Caco-2 (cell line): ENCODE data around the gene ZCCHC10. TPM values are rescaled to one million over a fixed set of nuclear protein-coding genes. Genes with fewer than 3 reads are reported as not detected.

Experiments
- BruUV-seq: library from RNA; stranded (reverse); fragments of 400-500 nt; replicated peaks from 2 replicates; lab custom pipeline; 2021; lab: Mats Ljungman, UMichigan
- CTCF ChIA-PET: fragments of 300-600 bp; sonication (Branson Sonifier 250); formaldehyde crosslinking; loops from one replicate; lab custom pipeline; 2022; ENCODE audit warnings: antibody characterized with exemption; lab: Charles Lee
- POLR2A ChIA-PET: fragments of 300-600 bp; sonication (Branson Sonifier 250); formaldehyde crosslinking; loops from one replicate; lab custom pipeline; 2022; ENCODE audit warnings: antibody characterized with exemption; lab: Charles Lee
- DNase-seq, 2 experiments: peaks; one replicate each; pipeline versions ENCODE4 v3.0.0 to v3.0.0-alpha.2; 2020 to 2022
- H3K27me3 ChIP-seq: replicated peaks from 2 replicates; pipeline ENCODE4 v1.6.0; 2011; ENCODE audit warnings: low read length; ENCODE audit not compliant: control insufficient read depth, insufficient read depth
- H3K36me3 ChIP-seq: 2 replicates; pipeline ENCODE4 v1.5.1; 2011; ENCODE audit warnings: low read length; ENCODE audit not compliant: control insufficient read depth, insufficient read depth
- H3K4me1 ChIP-seq: fragments of 250-450 bp; sonication (Bioruptor Pico); 2 replicates; pipeline ENCODE4 v1.5.1; 2020; ENCODE audit warnings: mild to moderate bottlenecking
- H3K4me3 ChIP-seq: 2 replicates; pipeline ENCODE4 v1.5.1; 2011; ENCODE audit warnings: low read depth, mild to moderate bottlenecking, control low read depth, low read length
- H3K9me3 ChIP-seq: fragments of 250-450 bp; sonication (Bioruptor Pico); 2 replicates; pipeline ENCODE4 v1.5.1; 2020; ENCODE audit warnings: mild to moderate bottlenecking, moderate library complexity
- H3K27ac Mint-ChIP-seq: one replicate; pipeline ENCODE4 v1.8.0; 2022; ENCODE audit warnings: mixed read lengths; ENCODE audit not compliant: unreplicated experiment
- H3K27me3 Mint-ChIP-seq: one replicate; pipeline ENCODE4 v1.8.0; 2022; ENCODE audit warnings: mixed read lengths; ENCODE audit not compliant: insufficient read depth, unreplicated experiment
- H3K36me3 Mint-ChIP-seq: one replicate; pipeline ENCODE4 v1.8.0; 2022; ENCODE audit warnings: mild to moderate bottlenecking, mixed read lengths; ENCODE audit not compliant: insufficient read depth, unreplicated experiment
- H3K4me1 Mint-ChIP-seq: one replicate; pipeline ENCODE4 v1.8.0; 2022; ENCODE audit warnings: low read depth, mixed read lengths; ENCODE audit not compliant: unreplicated experiment
- H3K4me3 Mint-ChIP-seq: one replicate; pipeline ENCODE4 v1.8.0; 2022; ENCODE audit warnings: mild to moderate bottlenecking, moderate library complexity, mixed read lengths; ENCODE audit not compliant: unreplicated experiment
- H3K9me3 Mint-ChIP-seq: one replicate; pipeline ENCODE4 v1.8.0; 2022; ENCODE audit warnings: mixed read lengths; ENCODE audit not compliant: unreplicated experiment
- CTCF ChIP-seq, 2 experiments: fragments of 200-600 bp in 1 of 2; IDR thresholded peaks; 1 replicate in 1 of 2; 2 replicates in 1 of 2; pipeline versions ENCODE4 v1.5.1 to v1.8.0; 2011 to 2022; ENCODE audit warnings: antibody characterized with exemption in 1 of 2, control low read depth in 1 of 2, inconsistent platforms in 1 of 2, low read depth in 1 of 2, low read length in 1 of 2, mild to moderate bottlenecking in 1 of 2, moderate library complexity in 1 of 2; ENCODE audit not compliant: insufficient read depth in 1 of 2, severe bottlenecking in 1 of 2, unreplicated experiment in 1 of 2
- intact Hi-C: fragments of 100-400 bp; cut with micrococcal nuclease; formaldehyde crosslinking; loops from one replicate; pipeline ENCODE4 v1.10.0; 2022; ENCODE audit not compliant: unreplicated experiment
- total RNA-seq: library from RNA; stranded (reverse); gene quantifications from 2 replicates; pipeline ENCODE4 v1.2.3, GENCODE V29; 2022

ZCCHC10 gene
- total RNA-seq, 1 experiment from 2014 or later: 32.9 TPM

- H3K36me3 Mint-ChIP-seq: peaks cover 82% of the 10 kb centered on the region
- Histone ChIP-seq H3K4me3 (no peak overlapping the region), H3K9me3 (no peaks in the 10 kb centered on the region), H3K27me3 (no peaks in the 10 kb centered on the region), H3K36me3 (peaks cover 3% of the 10 kb centered on the region), H3K4me1 (peaks cover 13% of the 10 kb centered on the region)
- no peak for TF ChIP-seq CTCF (IDR thresholded peaks at IDR 0.05; ENCODE audit: insufficient read depth in 1 of 2, low read depth in 1 of 2, low read length in 1 of 2, severe bottlenecking in 1 of 2, unreplicated experiment in 1 of 2)
- intact Hi-C loops: no loop called here
- POLR2A ChIA-PET: interaction anchor here (0.7 kb wide), 1 partner anchor 153 kb away, joined by 10 read pairs; no protein-coding TSS in a partner anchor
- CTCF ChIA-PET: interaction anchor here (0.6 to 0.7 kb wide), 2 partner anchors 18 to 115 kb away, joined by 4 to 5 read pairs; no protein-coding TSS in a partner anchor
- DNase-seq: no peak
- no peaks in the 10 kb centered on the region for H3K27me3 Mint-ChIP-seq
- BruUV-seq: no TSS peak
- no peak overlapping the region for H3K27ac Mint-ChIP-seq
- peaks cover 14% of the 10 kb centered on the region for H3K4me1 Mint-ChIP-seq
- no peak overlapping the region for H3K4me3 Mint-ChIP-seq
- H3K9me3 Mint-ChIP-seq: no peaks in the 10 kb centered on the region
Observed at GRCh38 chr5:133072021-133072420, 45.7 kb upstream of the ZCCHC10 start.

GRCh38 chr5:133066045-133066444 lies 39.7 kb upstream of the ZCCHC10 start:
- Mint-ChIP-seq H3K27ac (no peak overlapping the region), H3K36me3 (peaks cover 54% of the 10 kb centered on the region), H3K27me3 (no peaks in the 10 kb centered on the region), H3K4me1 (peaks cover 8% of the 10 kb centered on the region), H3K4me3 (no peak overlapping the region), H3K9me3 (no peaks in the 10 kb centered on the region)
- POLR2A ChIA-PET: interaction anchor here (0.6 kb wide), 1 partner anchor 160 kb away, joined by 3 read pairs; no protein-coding TSS in a partner anchor
- H3K36me3 ChIP-seq: peaks cover 3% of the 10 kb centered on the region; the same call in 1 of the 2 replicates
- CTCF ChIA-PET: no interaction called here
- no peaks in the 10 kb centered on the region for H3K9me3 ChIP-seq
- H3K4me3 ChIP-seq: no peak overlapping the region
- H3K27me3 ChIP-seq: no peaks in the 10 kb centered on the region
- H3K4me1 ChIP-seq: peaks cover 4% of the 10 kb centered on the region
- DNase-seq: no peak
- no TSS peak for BruUV-seq
- intact Hi-C loops: no loop called here
- TF ChIP-seq CTCF (IDR thresholded peaks at IDR 0.05; ENCODE audit: insufficient read depth in 1 of 2, low read depth in 1 of 2, low read length in 1 of 2, severe bottlenecking in 1 of 2, unreplicated experiment in 1 of 2): no peak

- Histone ChIP-seq H3K9me3 (no peaks in the 10 kb centered on the region), H3K27me3 (no peaks in the 10 kb centered on the region), H3K36me3 (no peaks in the 10 kb centered on the region; the same call in 1 of the 2 replicates), H3K4me3 (no peak overlapping the region), H3K4me1 (peaks cover 4% of the 10 kb centered on the region)
- ChIA-PET POLR2A (interaction anchor here (0.6 kb wide), 2 partner anchors 10 to 160 kb away, joined by 3 to 5 read pairs; no protein-coding TSS in a partner anchor), CTCF (no interaction called here)
- H3K9me3 Mint-ChIP-seq: no peaks in the 10 kb centered on the region
- H3K27ac Mint-ChIP-seq: no peak overlapping the region
- intact Hi-C loops: no loop called here
- peaks cover 48% of the 10 kb centered on the region for H3K36me3 Mint-ChIP-seq
- H3K4me1 Mint-ChIP-seq: peaks cover 8% of the 10 kb centered on the region
- H3K27me3 Mint-ChIP-seq: no peaks in the 10 kb centered on the region
- no peak for TF ChIP-seq CTCF (IDR thresholded peaks at IDR 0.05; ENCODE audit: insufficient read depth in 1 of 2, low read depth in 1 of 2, low read length in 1 of 2, severe bottlenecking in 1 of 2, unreplicated experiment in 1 of 2)
- no TSS peak for BruUV-seq
- H3K4me3 Mint-ChIP-seq: no peak overlapping the region
- no peak for DNase-seq
Observed at GRCh38 chr5:133065471-133065870, 39.1 kb upstream of the ZCCHC10 start.
